ENCODE data around the gene MBNL1. TPM values are rescaled to one million over a fixed set of nuclear protein-coding genes. Genes with fewer than 3 reads are reported as not detected.

Gene MBNL1
- total RNA-seq, 1 donor from 2014 or later = 719 TPM

- peak; percentile 34 for DNase-seq (ENCODE audit: low spot score)
These were observed 4.1 kb downstream of the MBNL1 start for GRCh38 chr3:152272771-152273242.

DNA sequence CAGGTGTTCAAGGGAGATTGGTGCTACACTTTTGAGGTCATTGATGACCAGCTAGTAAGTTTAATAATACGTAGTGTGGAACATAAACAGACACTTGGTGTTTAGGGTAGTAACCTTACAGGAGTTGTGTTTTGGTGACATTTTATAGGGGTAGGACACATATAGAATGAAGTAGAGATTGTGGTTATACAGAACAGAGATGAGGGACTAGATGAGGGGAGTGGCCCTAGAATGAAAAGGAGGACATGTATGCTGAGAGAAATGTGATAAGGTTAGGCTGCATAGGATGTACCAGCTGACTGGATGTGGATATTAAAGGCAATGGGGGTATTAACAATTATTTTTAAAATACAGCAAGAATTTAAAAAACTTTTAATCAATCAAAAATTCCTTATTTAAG, 8.0 kb downstream of the MBNL1 start:
- DNase-seq (ENCODE audit: low spot score) = no peak

DNA sequence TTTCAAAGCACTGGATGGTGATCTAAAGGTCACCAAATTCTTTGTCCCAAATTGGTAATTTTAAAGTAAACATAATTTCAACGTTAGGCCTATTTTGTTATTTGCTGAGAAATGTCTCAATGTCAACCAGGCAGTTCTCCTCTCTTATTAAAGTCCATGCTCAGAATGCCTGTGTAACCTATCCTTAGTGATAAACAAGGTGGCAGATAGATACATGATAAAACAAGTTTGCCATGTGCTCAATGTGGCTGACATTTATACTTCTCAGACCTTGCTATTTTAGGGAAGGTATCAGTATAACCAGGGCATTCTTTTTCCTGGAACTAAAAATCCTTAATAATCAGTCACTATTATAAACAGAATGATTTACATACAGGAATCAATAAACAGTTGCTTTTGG, 8.5 kb downstream of the MBNL1 start:
- no peak for DNase-seq (ENCODE audit: low spot score)

GRCh38 chr3:152278756-152279427, 10.2 kb downstream of the MBNL1 start:
- no peak for DNase-seq (ENCODE audit: low spot score)

DNA sequence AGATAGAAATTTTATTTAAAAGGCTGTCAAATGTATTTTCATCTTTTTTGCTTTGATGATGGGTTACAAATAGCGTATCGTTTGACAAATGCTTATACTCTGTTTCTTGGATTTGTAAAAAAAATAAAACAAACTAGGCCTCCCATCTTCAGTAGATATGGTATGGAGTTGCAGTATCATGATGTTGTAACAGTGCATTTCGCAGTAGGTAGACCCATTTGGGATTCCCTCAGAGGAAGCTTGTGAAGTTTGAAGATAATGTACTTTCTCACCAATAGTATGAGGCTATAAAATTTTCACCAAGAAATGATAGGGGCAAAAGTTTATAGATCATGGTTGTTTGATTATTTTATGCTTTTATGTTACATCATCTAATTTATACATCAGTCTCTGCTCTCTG, 10.8 kb downstream of the MBNL1 start:
- DNase-seq (ENCODE audit: low spot score) = no peak

DNA sequence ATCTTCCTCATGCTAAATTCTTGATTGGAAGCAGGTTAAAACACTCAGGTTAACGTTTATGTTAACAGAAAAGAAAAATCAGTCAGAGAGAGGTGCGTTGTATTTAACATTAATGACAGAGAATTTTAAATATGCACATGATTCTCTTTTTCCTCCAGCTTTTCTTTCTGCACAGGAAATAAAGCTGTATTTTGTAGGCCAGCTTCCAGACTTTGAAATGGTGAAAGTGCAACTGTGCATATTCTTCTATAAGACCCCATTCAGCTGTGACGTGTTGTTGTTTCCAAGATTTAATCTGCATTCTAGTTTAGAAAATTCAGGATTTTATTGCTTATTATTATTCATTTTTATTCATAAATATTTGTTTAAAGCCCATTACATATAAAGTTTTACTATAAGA, 11.8 kb downstream of the MBNL1 start:
- no peak for DNase-seq (ENCODE audit: low spot score)

DNA sequence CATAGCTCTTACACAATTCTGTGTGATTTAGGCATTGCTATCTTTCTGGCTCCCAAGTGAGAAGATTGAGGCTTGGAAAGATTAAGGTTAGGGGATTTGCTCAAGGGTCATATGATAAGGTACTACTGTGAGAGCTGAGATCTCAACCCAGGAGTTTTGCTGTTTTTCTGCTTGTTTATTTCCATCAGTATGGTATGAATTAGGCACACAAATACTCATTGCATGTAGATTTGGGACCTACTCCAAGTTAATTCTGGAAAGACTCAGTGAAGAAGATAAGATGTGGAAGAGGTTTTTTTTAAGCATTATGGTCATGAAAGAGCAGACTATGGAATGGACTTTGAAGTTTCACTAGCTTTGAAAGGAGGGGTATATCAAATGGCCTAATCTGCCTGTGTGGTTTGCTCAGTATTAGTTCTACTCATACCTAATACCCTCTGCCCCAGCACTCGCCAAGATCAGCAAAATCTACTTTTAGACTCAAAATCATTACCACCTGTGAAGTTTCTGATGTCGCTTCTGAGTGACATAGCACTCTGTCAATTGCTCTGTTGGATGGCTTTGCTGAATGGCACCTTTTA, 12.5 kb downstream of the MBNL1 start:
- DNase-seq (ENCODE audit: low spot score) = peak; percentile 89

- no peak for DNase-seq (ENCODE audit: low spot score)
These were observed 14.1 kb downstream of the MBNL1 start for GRCh38 chr3:152282813-152283212.

- DNase-seq (ENCODE audit: low spot score) = no peak
These were observed 15.0 kb downstream of the MBNL1 start for GRCh38 chr3:152283492-152284381.

GRCh38 chr3:152284906-152285305, 16.2 kb downstream of the MBNL1 start:
- no peak for DNase-seq (ENCODE audit: low spot score)

GRCh38 chr3:152285509-152285908, 16.8 kb downstream of the MBNL1 start:
- DNase-seq (ENCODE audit: low spot score) = no peak

GRCh38 chr3:152287898-152288576, 19.3 kb downstream of the MBNL1 start:
- DNase-seq (ENCODE audit: low spot score) = no peak

GRCh38 chr3:152288681-152289080, 20.0 kb downstream of the MBNL1 start:
- DNase-seq (ENCODE audit: low spot score) = no peak

- DNase-seq (ENCODE audit: low spot score) = no peak
These were observed 21.0 kb downstream of the MBNL1 start for GRCh38 chr3:152289708-152290107.

GRCh38 chr3:152290374-152290773, 21.6 kb downstream of the MBNL1 start:
- no peak for DNase-seq (ENCODE audit: low spot score)

GRCh38 chr3:152291238-152291637, 22.5 kb downstream of the MBNL1 start:
- no peak for DNase-seq (ENCODE audit: low spot score)

GRCh38 chr3:152291649-152292066, 22.9 kb downstream of the MBNL1 start:
- DNase-seq (ENCODE audit: low spot score) = no peak

GRCh38 chr3:152292366-152292765, 23.6 kb downstream of the MBNL1 start:
- no peak for DNase-seq (ENCODE audit: low spot score)

- DNase-seq (ENCODE audit: low spot score) = no peak
These were observed 24.7 kb downstream of the MBNL1 start for GRCh38 chr3:152293347-152294006.

- DNase-seq (ENCODE audit: low spot score) = no peak
These were observed 26.6 kb downstream of the MBNL1 start for GRCh38 chr3:152295344-152295743.

GRCh38 chr3:152295806-152296205, 27.1 kb downstream of the MBNL1 start:
- no peak for DNase-seq (ENCODE audit: low spot score)
